Measurements from ENCODE around the gene VPS37D.

- TF ChIP-seq, protein P1, sequence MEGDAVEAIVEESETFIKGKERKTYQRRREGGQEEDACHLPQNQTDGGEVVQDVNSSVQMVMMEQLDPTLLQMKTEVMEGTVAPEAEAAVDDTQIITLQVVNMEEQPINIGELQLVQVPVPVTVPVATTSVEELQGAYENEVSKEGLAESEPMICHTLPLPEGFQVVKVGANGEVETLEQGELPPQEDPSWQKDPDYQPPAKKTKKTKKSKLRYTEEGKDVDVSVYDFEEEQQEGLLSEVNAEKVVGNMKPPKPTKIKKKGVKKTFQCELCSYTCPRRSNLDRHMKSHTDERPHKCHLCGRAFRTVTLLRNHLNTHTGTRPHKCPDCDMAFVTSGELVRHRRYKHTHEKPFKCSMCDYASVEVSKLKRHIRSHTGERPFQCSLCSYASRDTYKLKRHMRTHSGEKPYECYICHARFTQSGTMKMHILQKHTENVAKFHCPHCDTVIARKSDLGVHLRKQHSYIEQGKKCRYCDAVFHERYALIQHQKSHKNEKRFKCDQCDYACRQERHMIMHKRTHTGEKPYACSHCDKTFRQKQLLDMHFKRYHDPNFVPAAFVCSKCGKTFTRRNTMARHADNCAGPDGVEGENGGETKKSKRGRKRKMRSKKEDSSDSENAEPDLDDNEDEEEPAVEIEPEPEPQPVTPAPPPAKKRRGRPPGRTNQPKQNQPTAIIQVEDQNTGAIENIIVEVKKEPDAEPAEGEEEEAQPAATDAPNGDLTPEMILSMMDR (conservative IDR thresholded peaks at IDR 0.05; ENCODE audit: low read depth in 2 of 2): no peak
- TF ChIP-seq POLR2AphosphoS5 (IDR thresholded peaks at IDR 0.05; ENCODE audit: low read depth) (no peak), CREB1 (CRISPR knock-in tag; IDR thresholded peaks at IDR 0.05; ENCODE audit: low read depth) (no peak), STAT1 (IDR thresholded peaks at IDR 0.05; ENCODE audit: unreplicated experiment) (no peak), REST (IDR thresholded peaks at IDR 0.05; ENCODE audit: unreplicated experiment) (no peak), EZH2 (IDR thresholded peaks at IDR 0.05; ENCODE audit: low read depth, unreplicated experiment) (no peak), EZH2phosphoT487 (IDR thresholded peaks at IDR 0.05; ENCODE audit: unreplicated experiment) (no peak), ZNF114 (CRISPR knock-in tag; IDR thresholded peaks at IDR 0.05) (no peak), ZNF462 (CRISPR knock-in tag; IDR thresholded peaks at IDR 0.05) (no peak), JUNB (IDR thresholded peaks at IDR 0.05; ENCODE audit: unreplicated experiment) (no peak), ZNF331 (CRISPR knock-in tag; IDR thresholded peaks at IDR 0.05; ENCODE audit: low read depth) (no peak), NANOG (IDR thresholded peaks at IDR 0.05; ENCODE audit: borderline replicate concordance) (no peak)
- TF ChIP-seq, protein P2, sequence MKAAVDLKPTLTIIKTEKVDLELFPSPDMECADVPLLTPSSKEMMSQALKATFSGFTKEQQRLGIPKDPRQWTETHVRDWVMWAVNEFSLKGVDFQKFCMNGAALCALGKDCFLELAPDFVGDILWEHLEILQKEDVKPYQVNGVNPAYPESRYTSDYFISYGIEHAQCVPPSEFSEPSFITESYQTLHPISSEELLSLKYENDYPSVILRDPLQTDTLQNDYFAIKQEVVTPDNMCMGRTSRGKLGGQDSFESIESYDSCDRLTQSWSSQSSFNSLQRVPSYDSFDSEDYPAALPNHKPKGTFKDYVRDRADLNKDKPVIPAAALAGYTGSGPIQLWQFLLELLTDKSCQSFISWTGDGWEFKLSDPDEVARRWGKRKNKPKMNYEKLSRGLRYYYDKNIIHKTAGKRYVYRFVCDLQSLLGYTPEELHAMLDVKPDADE (IDR thresholded peaks at IDR 0.05): no peak
Measured at GRCh38 chr7:73683788-73684693, 16.4 kb downstream of the VPS37D start.

All from GM23338 (cell line).